ENCODE data around the gene AGAP1. TPM values are rescaled to one million over a fixed set of nuclear protein-coding genes. Genes with fewer than 3 reads are reported as not detected.

AGAP1 gene
- total RNA-seq, 1 donor from 2014 or later: 39.4 TPM

DNA sequence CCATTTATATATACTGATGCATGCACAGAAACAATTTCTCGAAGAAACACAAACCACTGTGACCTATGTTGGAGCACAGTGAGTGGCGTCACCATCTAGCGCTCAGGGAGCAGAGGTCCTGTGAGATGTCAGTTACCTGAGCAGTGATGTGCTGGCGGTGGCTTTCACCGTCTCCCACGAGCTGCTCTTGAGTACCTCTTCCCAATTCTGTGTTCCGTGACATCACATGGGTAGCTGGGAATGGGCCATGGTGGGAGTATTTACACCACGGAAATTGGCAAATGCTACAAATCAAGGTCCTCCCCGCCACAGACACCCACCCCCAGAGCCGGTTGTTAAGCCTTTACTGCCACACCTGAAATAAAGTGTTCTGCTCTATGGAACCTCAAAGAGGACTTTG, 650.0 kb downstream of the AGAP1 start:
- Mint-ChIP-seq H3K27ac (ENCODE audit: unreplicated experiment) (no peak overlapping the region), H3K36me3 (ENCODE audit: low read depth, unreplicated experiment) (no peaks in the 10 kb centered on the region)
- DNase-seq (ENCODE audit: low read depth): no peak

DNA sequence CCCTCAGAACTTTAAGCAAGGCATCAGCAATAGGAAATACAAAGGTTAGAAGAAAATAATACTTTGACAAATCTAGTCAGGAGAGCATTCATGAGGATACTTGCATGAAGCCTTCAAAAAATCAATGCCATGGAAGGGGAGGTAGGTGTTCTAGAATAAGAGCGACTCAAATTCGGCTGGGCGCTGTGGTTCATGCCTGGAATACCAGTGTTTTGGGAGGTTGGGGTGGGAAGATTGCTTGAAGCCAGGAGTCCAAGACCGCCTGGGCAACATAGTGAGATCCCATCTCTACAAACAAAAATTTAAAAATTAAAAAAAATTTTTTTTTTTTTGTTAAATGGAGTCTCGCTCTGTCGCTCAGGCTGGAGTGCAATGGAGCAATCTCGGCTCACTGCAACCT, 652.6 kb downstream of the AGAP1 start:
- H3K27me3 Mint-ChIP-seq (ENCODE audit: low read depth, unreplicated experiment): peaks cover 35% of the 10 kb centered on the region

More for the DNA sequence above, 650.0 kb downstream of the AGAP1 start:
- H3K4me3 ChIP-seq (ENCODE audit: insufficient read depth, low read depth, low read length): no peak overlapping the region
- no peak overlapping the region for H3K9ac ChIP-seq (ENCODE audit: low read length)
- peaks cover 30% of the 10 kb centered on the region for H3K27me3 Mint-ChIP-seq (ENCODE audit: low read depth, unreplicated experiment)
- no peak overlapping the region for H3K4me2 ChIP-seq (ENCODE audit: low read length)
- H4K20me1 ChIP-seq (ENCODE audit: insufficient read depth, low read length): no peaks in the 10 kb centered on the region
- H3K4me1 Mint-ChIP-seq (ENCODE audit: low read depth, unreplicated experiment): peaks cover 2% of the 10 kb centered on the region
- no peaks in the 10 kb centered on the region for H3K4me1 ChIP-seq (ENCODE audit: insufficient read depth, low read length)
- no peaks in the 10 kb centered on the region for H3K79me2 ChIP-seq (ENCODE audit: insufficient read depth, low read length)
- no peaks in the 10 kb centered on the region for H3K9me3 Mint-ChIP-seq (ENCODE audit: unreplicated experiment)
- H3K27ac ChIP-seq (ENCODE audit: low read depth, low read length): no peak overlapping the region
- H3K4me3 Mint-ChIP-seq (ENCODE audit: unreplicated experiment): no peak overlapping the region
- no peak for TF ChIP-seq EZH2 (IDR thresholded peaks at IDR 0.05; ENCODE audit: insufficient read depth, low read length)
- TF ChIP-seq, protein P1, sequence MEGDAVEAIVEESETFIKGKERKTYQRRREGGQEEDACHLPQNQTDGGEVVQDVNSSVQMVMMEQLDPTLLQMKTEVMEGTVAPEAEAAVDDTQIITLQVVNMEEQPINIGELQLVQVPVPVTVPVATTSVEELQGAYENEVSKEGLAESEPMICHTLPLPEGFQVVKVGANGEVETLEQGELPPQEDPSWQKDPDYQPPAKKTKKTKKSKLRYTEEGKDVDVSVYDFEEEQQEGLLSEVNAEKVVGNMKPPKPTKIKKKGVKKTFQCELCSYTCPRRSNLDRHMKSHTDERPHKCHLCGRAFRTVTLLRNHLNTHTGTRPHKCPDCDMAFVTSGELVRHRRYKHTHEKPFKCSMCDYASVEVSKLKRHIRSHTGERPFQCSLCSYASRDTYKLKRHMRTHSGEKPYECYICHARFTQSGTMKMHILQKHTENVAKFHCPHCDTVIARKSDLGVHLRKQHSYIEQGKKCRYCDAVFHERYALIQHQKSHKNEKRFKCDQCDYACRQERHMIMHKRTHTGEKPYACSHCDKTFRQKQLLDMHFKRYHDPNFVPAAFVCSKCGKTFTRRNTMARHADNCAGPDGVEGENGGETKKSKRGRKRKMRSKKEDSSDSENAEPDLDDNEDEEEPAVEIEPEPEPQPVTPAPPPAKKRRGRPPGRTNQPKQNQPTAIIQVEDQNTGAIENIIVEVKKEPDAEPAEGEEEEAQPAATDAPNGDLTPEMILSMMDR (IDR thresholded peaks at IDR 0.05; ENCODE audit: insufficient read depth, low read depth, low read length): no peak
- H3K27me3 ChIP-seq (ENCODE audit: insufficient read depth, low read length): no peaks in the 10 kb centered on the region
- H3K9me3 ChIP-seq (ENCODE audit: insufficient read depth, low read depth, low read length): no peaks in the 10 kb centered on the region
- no peaks in the 10 kb centered on the region for H3K36me3 ChIP-seq (ENCODE audit: insufficient read depth, low read length)
- H2AFZ ChIP-seq (ENCODE audit: low read depth, low read length): no peak overlapping the region
- FAIRE-seq: no peak

DNA sequence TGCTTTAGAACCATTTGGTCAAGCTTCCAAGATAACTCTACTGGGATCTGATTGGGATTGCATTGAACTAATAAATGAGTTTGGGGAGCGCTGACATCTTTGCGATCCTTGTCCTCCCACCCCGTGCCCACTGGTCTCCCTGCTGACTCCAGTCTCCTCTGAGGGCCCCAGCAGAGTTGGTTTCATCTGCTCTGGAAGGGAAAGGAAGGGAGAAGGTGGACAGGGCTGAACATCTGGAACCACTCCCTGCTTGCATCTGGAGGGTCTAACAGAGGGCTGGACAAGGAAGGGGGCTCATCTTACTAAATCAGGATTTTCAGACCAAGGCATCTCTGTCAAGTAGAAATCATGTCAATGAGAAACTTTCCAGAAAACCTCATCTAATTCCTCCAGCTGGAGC, 661.6 kb downstream of the AGAP1 start:
- Histone ChIP-seq H3K27me3 (ENCODE audit: insufficient read depth, low read length) (peaks cover 9% of the 10 kb centered on the region), H3K4me2 (ENCODE audit: low read length) (no peak overlapping the region), H3K36me3 (ENCODE audit: insufficient read depth, low read length) (no peaks in the 10 kb centered on the region), H3K4me1 (ENCODE audit: insufficient read depth, low read length) (no peaks in the 10 kb centered on the region), H2AFZ (ENCODE audit: low read depth, low read length) (no peak overlapping the region), H3K4me3 (ENCODE audit: insufficient read depth, low read depth, low read length) (no peak overlapping the region), H3K9me3 (ENCODE audit: insufficient read depth, low read depth, low read length) (no peaks in the 10 kb centered on the region), H4K20me1 (ENCODE audit: insufficient read depth, low read length) (no peaks in the 10 kb centered on the region), H3K27ac (ENCODE audit: low read depth, low read length) (no peak overlapping the region), H3K79me2 (ENCODE audit: insufficient read depth, low read length) (no peaks in the 10 kb centered on the region), H3K9ac (ENCODE audit: low read length) (no peak overlapping the region)
- no peak overlapping the region for H3K4me3 Mint-ChIP-seq (ENCODE audit: unreplicated experiment)
- no peak for FAIRE-seq
- DNase-seq (ENCODE audit: low read depth): no peak
- peaks cover 57% of the 10 kb centered on the region for H3K27me3 Mint-ChIP-seq (ENCODE audit: low read depth, unreplicated experiment)
- TF ChIP-seq, protein P1 (IDR thresholded peaks at IDR 0.05; ENCODE audit: insufficient read depth, low read depth, low read length): no peak
- no peak for TF ChIP-seq EZH2 (IDR thresholded peaks at IDR 0.05; ENCODE audit: insufficient read depth, low read length)
- H3K4me1 Mint-ChIP-seq (ENCODE audit: low read depth, unreplicated experiment): no peaks in the 10 kb centered on the region
- H3K36me3 Mint-ChIP-seq (ENCODE audit: low read depth, unreplicated experiment): no peaks in the 10 kb centered on the region
- H3K9me3 Mint-ChIP-seq (ENCODE audit: unreplicated experiment): peaks cover 6% of the 10 kb centered on the region
- no peak overlapping the region for H3K27ac Mint-ChIP-seq (ENCODE audit: unreplicated experiment)

More for the DNA sequence above, 652.6 kb downstream of the AGAP1 start:
- H3K9me3 ChIP-seq (ENCODE audit: insufficient read depth, low read depth, low read length): no peaks in the 10 kb centered on the region
- Mint-ChIP-seq H3K4me1 (ENCODE audit: low read depth, unreplicated experiment) (peaks cover 2% of the 10 kb centered on the region), H3K9me3 (ENCODE audit: unreplicated experiment) (no peaks in the 10 kb centered on the region), H3K4me3 (ENCODE audit: unreplicated experiment) (no peak overlapping the region), H3K27ac (ENCODE audit: unreplicated experiment) (no peak overlapping the region), H3K36me3 (ENCODE audit: low read depth, unreplicated experiment) (no peaks in the 10 kb centered on the region)
- no peak overlapping the region for H3K4me2 ChIP-seq (ENCODE audit: low read length)
- H2AFZ ChIP-seq (ENCODE audit: low read depth, low read length): no peak overlapping the region
- no peak for DNase-seq (ENCODE audit: low read depth)
- H3K9ac ChIP-seq (ENCODE audit: low read length): no peak overlapping the region
- no peak overlapping the region for H3K27ac ChIP-seq (ENCODE audit: low read depth, low read length)
- H3K4me1 ChIP-seq (ENCODE audit: insufficient read depth, low read length): no peaks in the 10 kb centered on the region
- no peaks in the 10 kb centered on the region for H3K36me3 ChIP-seq (ENCODE audit: insufficient read depth, low read length)
- FAIRE-seq: no peak
- TF ChIP-seq EZH2 (IDR thresholded peaks at IDR 0.05; ENCODE audit: insufficient read depth, low read length): no peak
- TF ChIP-seq, protein P1 (IDR thresholded peaks at IDR 0.05; ENCODE audit: insufficient read depth, low read depth, low read length): no peak
- H3K79me2 ChIP-seq (ENCODE audit: insufficient read depth, low read length): no peaks in the 10 kb centered on the region
- H3K27me3 ChIP-seq (ENCODE audit: insufficient read depth, low read length): no peaks in the 10 kb centered on the region
- H3K4me3 ChIP-seq (ENCODE audit: insufficient read depth, low read depth, low read length): no peak overlapping the region
- no peaks in the 10 kb centered on the region for H4K20me1 ChIP-seq (ENCODE audit: insufficient read depth, low read length)
